Measurements from ENCODE around the gene NPC1L1. TPM values are rescaled to one million over a fixed set of nuclear protein-coding genes. Genes with fewer than 3 reads are reported as not detected.

NPC1L1 gene
- total RNA-seq (2021): 0.28 and 0.30 TPM in 2 replicates
- Bru-seq, nascent RNA: percentile 16 among the genes with signal in this experiment
- BruChase-seq, experiment 1, labeled RNA remaining after a 2-hour chase: percentile 32 among the genes with signal in this experiment
- percentile 25 among the genes with signal in this experiment for BruChase-seq, experiment 2, labeled RNA remaining after a 6-hour chase
- long read RNA-seq, partial matches to known transcripts: 0 of 1 reads
- long read RNA-seq, other reads (novel, unspliced or antisense): 1 of 1 reads

- intact Hi-C loops (cut with micrococcal nuclease; ENCODE audit: unreplicated experiment): no loop called here
- no TSS peak for BruUV-seq (replicated peaks)
- no peaks in the 10 kb centered on the region for H3K79me2 ChIP-seq (ENCODE audit: low read depth)
- H3K9me3 ChIP-seq (ENCODE audit: insufficient read depth, low read depth): no peaks in the 10 kb centered on the region
- peak within 1 kb of the TSS; percentile 81 for H3K4me2 ChIP-seq
- no peaks in the 10 kb centered on the region for H4K20me1 ChIP-seq (ENCODE audit: insufficient read depth)
- H3K9me2 ChIP-seq (ENCODE audit: insufficient read depth): no peaks in the 10 kb centered on the region
- ChIA-PET CTCF (no interaction called here), POLR2A (ENCODE audit: unreplicated experiment) (no interaction called here)
- no peaks in the 10 kb centered on the region for H3K36me3 ChIP-seq (ENCODE audit: low read depth)
- no peaks in the 10 kb centered on the region for H3K27me3 ChIP-seq (ENCODE audit: insufficient read depth, low read depth)
- TF ChIP-seq CTCF (conservative IDR thresholded peaks at IDR 0.05) (no peak), EZH2 (IDR thresholded peaks at IDR 0.05; ENCODE audit: low read depth) (no peak)
- H3K4me3 ChIP-seq: no peak within 1 kb of the TSS
- no peak within 1 kb of the TSS for H2AFZ ChIP-seq
- DNase-seq: no peak
- peaks cover 47% of the 10 kb centered on the region for H3K4me1 ChIP-seq (replicated peaks; ENCODE audit: insufficient read depth)
- peaks cover 33% of the 10 kb centered on the region for H3F3A ChIP-seq (ENCODE audit: insufficient read depth, low read depth)
- H3K27ac ChIP-seq: no peak within 1 kb of the TSS
These were observed at the start of gene NPC1L1 for GRCh38 chr7:44541028-44541869. Gene NPC1L1, minus strand, starts transcription at chr7:44541330. Its CDS starts 71 bp downstream, at chr7:44541259.

- DNase-seq: no peak
- ChIA-PET CTCF (interaction anchor here (0.5 to 0.7 kb wide), 3 partner anchors 13 to 312 kb away, joined by 7 to 9 read pairs (median 8); no protein-coding TSS in a partner anchor), POLR2A (ENCODE audit: unreplicated experiment) (interaction anchor here (0.6 kb wide), 2 partner anchors 49 to 120 kb away, joined by 6 to 42 read pairs; no protein-coding TSS in a partner anchor)
- no peaks in the 10 kb centered on the region for H3K27me3 ChIP-seq (ENCODE audit: insufficient read depth, low read depth)
- H3K9me2 ChIP-seq (ENCODE audit: insufficient read depth): no peaks in the 10 kb centered on the region
- no peak overlapping the region for H3K4me2 ChIP-seq
- TF ChIP-seq EZH2 (IDR thresholded peaks at IDR 0.05; ENCODE audit: low read depth) (no peak), CTCF (conservative IDR thresholded peaks at IDR 0.05) (no peak)
- no peak overlapping the region for H3K27ac ChIP-seq
- no peaks in the 10 kb centered on the region for H3K36me3 ChIP-seq (ENCODE audit: low read depth)
- H3F3A ChIP-seq (ENCODE audit: insufficient read depth, low read depth): peaks cover 8% of the 10 kb centered on the region; the same call in 1 of the 2 replicates
- H3K4me3 ChIP-seq: no peak overlapping the region
- intact Hi-C loops (cut with micrococcal nuclease; ENCODE audit: unreplicated experiment): no loop called here
- H3K4me1 ChIP-seq (replicated peaks; ENCODE audit: insufficient read depth): peaks cover 4% of the 10 kb centered on the region; the same call in 1 of the 2 replicates
- no peak overlapping the region for H2AFZ ChIP-seq
- H3K9me3 ChIP-seq (ENCODE audit: insufficient read depth, low read depth): no peaks in the 10 kb centered on the region
- no TSS peak for BruUV-seq (replicated peaks)
- H3K79me2 ChIP-seq (ENCODE audit: low read depth): no peaks in the 10 kb centered on the region
- H4K20me1 ChIP-seq (ENCODE audit: insufficient read depth): no peaks in the 10 kb centered on the region
These were observed 49.8 kb upstream of the NPC1L1 start for GRCh38 chr7:44590910-44591309.
